ENCODE measurements around the gene CORO6. TPM values are rescaled to one million over a fixed set of nuclear protein-coding genes. Genes with fewer than 3 reads are reported as not detected.
A peak's percentile ranks its signal among the peaks of the same experiment; 100 is the strongest.

Gene CORO6
- total and polyA plus RNA-seq, 12 donors: 53.2 to 262 (median 90.9) TPM

DNA sequence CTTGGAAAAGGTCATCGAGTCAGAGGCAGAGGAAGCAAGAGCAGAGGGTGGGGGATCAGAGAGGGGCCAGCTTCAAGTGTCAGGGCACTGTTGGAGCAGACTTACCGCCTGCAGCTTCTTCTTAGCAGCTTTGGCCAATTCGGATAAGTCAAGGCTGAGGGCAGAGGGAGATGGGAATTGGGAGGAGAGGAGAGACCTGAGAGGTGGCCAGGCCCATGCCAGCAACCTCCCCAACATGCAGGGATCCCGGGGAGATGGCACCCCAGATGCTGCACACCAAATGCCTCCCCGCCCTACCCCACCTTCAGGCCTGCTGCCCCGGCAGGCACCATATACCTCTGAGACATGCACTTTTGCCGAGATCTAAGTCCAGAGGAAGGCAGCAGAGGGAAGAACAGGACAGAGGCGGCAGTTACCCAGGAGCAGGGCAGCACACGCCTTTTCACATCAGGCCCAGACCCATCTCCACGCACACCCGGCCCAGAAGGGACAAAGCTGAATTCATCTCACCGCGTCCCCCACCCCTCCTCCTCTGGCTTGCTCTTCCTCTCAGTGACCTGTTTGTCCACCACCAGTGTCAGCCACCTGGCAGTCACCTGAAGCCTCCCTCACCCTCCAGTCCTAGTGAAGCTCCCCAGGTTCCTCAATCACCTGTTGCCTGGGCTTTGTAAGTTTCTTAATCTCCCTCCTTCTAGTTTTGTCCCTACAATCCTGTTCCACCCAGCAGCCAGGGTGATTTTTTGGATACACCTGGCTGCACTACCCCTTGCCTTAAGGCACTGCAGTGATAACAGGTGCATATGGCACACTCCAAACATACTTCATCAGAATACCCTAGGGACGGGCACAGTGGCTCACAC lies 43.9 kb downstream of the CORO6 start:
- ATAC-seq: no peak
- no peak for TF ChIP-seq CTCF (IDR thresholded peaks at IDR 0.05)
- Histone ChIP-seq H3K9me3 (no peaks in the 10 kb centered on the region), H3K4me3 (no peak overlapping the region), H3K27ac (no peak overlapping the region), H3K4me1 (peaks cover 0 to 35% (median 12%) of the 10 kb centered on the region in 9 donors), H3K36me3 (peaks cover 8 to 98% (median 52%) of the 10 kb centered on the region in 9 donors), H3K27me3 (no peaks in the 10 kb centered on the region)
- DNase-seq: no peak
- intact Hi-C loops (cut with DNase I): loop anchor here in 2 of 10 donors (5.0 to 10.0 kb wide), 2 partner anchors 33 to 46 kb away; partner anchors contain the start of gene CORO6 (in 1 of the 2)
- WGBS, 2 donors: 93 to 94% methylated on average over 14 of the region's 14 CpGs

GRCh38 chr17:29577385-29578211 lies 45.1 kb downstream of the CORO6 start:
- WGBS, 2 donors: 70 to 78% methylated on average over 21 to 22 of the region's 22 CpGs
- no peak for TF ChIP-seq CTCF (IDR thresholded peaks at IDR 0.05)
- intact Hi-C loops (cut with DNase I): loop anchor here in 2 of 10 donors (5.0 to 10.0 kb wide), 2 partner anchors 35 to 47 kb away; partner anchors contain the start of gene CORO6 (in 1 of the 2)
- DNase-seq: peak in 1 of 2 donors; percentile 16
- Histone ChIP-seq H3K9me3 (no peaks in the 10 kb centered on the region), H3K27ac (peak overlapping the region in 1 of 10 donors; percentile 20), H3K27me3 (no peaks in the 10 kb centered on the region), H3K4me1 (peaks cover 6 to 35% (median 16%) of the 10 kb centered on the region in 9 donors), H3K4me3 (no peak overlapping the region), H3K36me3 (peaks cover 8 to 95% (median 51%) of the 10 kb centered on the region in 9 donors)
- ATAC-seq: peak in 3 of 8 donors; percentile 3 to 14 (median 11)

DNA sequence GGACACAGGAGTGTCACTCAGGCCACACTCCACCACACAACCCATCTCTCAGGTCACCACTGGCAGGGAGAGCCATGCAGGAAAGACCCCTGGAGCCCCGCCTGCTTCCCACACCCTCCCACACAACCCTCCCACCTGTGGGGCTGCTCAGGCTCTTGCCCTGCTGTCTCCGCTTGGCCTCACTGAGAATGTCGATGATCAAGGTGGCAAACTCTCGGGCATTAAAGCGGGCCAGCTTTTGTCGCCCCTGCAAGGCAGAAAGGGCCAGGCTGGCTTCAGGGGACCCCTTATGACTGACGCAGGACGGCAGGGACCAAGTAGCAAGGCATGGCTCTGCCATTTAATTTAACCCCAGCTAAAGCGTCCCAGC lies 45.7 kb downstream of the CORO6 start:
- Histone ChIP-seq H3K4me1 (peaks cover 9 to 39% (median 22%) of the 10 kb centered on the region in 9 donors), H3K27me3 (no peaks in the 10 kb centered on the region), H3K9me3 (no peaks in the 10 kb centered on the region), H3K36me3 (peaks cover 7 to 90% (median 47%) of the 10 kb centered on the region in 9 donors), H3K4me3 (no peak overlapping the region), H3K27ac (no peak overlapping the region)
- ATAC-seq (no peak), DNase-seq (no peak)
- TF ChIP-seq CTCF (IDR thresholded peaks at IDR 0.05): no peak
- intact Hi-C loops (cut with DNase I): loop anchor here in 2 of 10 donors (5.0 to 10.0 kb wide), 2 partner anchors 35 to 48 kb away; partner anchors contain the start of gene CORO6 (in 1 of the 2)
- 93 to 95% methylated on average over 9 of the region's 9 CpGs for WGBS, 2 donors
